Spinal cord (tissue), 10 donors: ENCODE results near the gene RNF8. TPM values are rescaled to one million over a fixed set of nuclear protein-coding genes. Genes with fewer than 3 reads are reported as not detected.
"Not testable (repeated sequence)": the region's sequence is repeated elsewhere in the genome, so short reads cannot be mapped to it uniquely, and the experiment has no call there.

Source experiments
- DNase-seq, 6 donors: peaks; one replicate each; pipeline versions ENCODE4 v3.0.0 to v3.0.0-alpha.2; 2013 to 2015; ENCODE audit warnings: low spot score in 6 of 6, low read depth in 4 of 6
- H3K27ac ChIP-seq: one replicate; pipeline ENCODE4 v1.5.1; 2013; ENCODE audit warnings: low read depth, low read length, control low read depth
- H3K27me3 ChIP-seq: one replicate; pipeline ENCODE4 v1.6.1; 2013; ENCODE audit warnings: low read length; ENCODE audit not compliant: control insufficient read depth, insufficient read depth
- H3K36me3 ChIP-seq: one replicate; pipeline ENCODE4 v1.6.1; 2013; ENCODE audit warnings: low read length; ENCODE audit not compliant: control insufficient read depth, insufficient read depth
- H3K4me1 ChIP-seq: one replicate; pipeline ENCODE4 v1.6.1; 2013; ENCODE audit warnings: low read length; ENCODE audit not compliant: control insufficient read depth, insufficient read depth
- H3K4me3 ChIP-seq: one replicate; pipeline ENCODE4 v1.5.1; 2013; ENCODE audit warnings: low read depth, low read length, control low read depth
- H3K9me3 ChIP-seq: one replicate; pipeline ENCODE4 v1.6.1; 2013; ENCODE audit warnings: low read length; ENCODE audit not compliant: control insufficient read depth, insufficient read depth
- WGBS: methylation state at CpG from one replicate; pipeline ENCODE4 v1.1.5; 2013; ENCODE audit warnings: missing lambda C conversion rate; ENCODE audit not compliant: insufficient coverage; 5-methylcytosine and 5-hydroxymethylcytosine counted together
- long read RNA-seq, 4 donors: transcript quantifications; one replicate each; lab custom pipeline, GENCODE V29; 2026
- polyA plus RNA-seq, 2 donors: library from polyadenylated mRNA; unstranded; fragments of 120-200 nt; gene quantifications; one replicate each; pipeline ENCODE4 v1.2.1, GENCODE V29; 2013; ENCODE audit not compliant: insufficient read length in 2 of 2
- total RNA-seq, 2 donors: library from RNA; depleted of rRNA in 1 of 2; stranded (reverse); fragments of 120-200 nt in 1 of 2; fragments of >200 nt in 1 of 2; gene quantifications; one replicate each; pipeline versions ENCODE4 v1.2.3 to v1.2.4, GENCODE V29; 2013 to 2014
- donor health status: healthy.

RNF8 gene
- total RNA-seq = 10 to 100 TPM; 22.8 to 23.4 TPM
- 10 to 100 TPM; 31.0 TPM for polyA plus RNA-seq
- long read RNA-seq, donor 1, full-length matches to known transcripts = 4 of 12 reads
- long read RNA-seq, donor 1, partial matches to known transcripts = 8 of 12 reads
- long read RNA-seq, donor 1, other reads (novel, unspliced or antisense) = 0 of 12 reads
- long read RNA-seq, donor 2, partial matches to known transcripts = 0 of 1 reads
- long read RNA-seq, donor 2, other reads (novel, unspliced or antisense) = 0 of 1 reads
- long read RNA-seq, donor 3, full-length matches to known transcripts = 1 of 1 reads
- long read RNA-seq, donor 3, partial matches to known transcripts = 0 of 1 reads
- long read RNA-seq, donor 3, other reads (novel, unspliced or antisense) = 0 of 1 reads
- long read RNA-seq, donor 4, full-length matches to known transcripts = 4 of 4 reads
- long read RNA-seq, donor 4, partial matches to known transcripts = 0 of 4 reads
- long read RNA-seq, donor 4, other reads (novel, unspliced or antisense) = 0 of 4 reads

DNA sequence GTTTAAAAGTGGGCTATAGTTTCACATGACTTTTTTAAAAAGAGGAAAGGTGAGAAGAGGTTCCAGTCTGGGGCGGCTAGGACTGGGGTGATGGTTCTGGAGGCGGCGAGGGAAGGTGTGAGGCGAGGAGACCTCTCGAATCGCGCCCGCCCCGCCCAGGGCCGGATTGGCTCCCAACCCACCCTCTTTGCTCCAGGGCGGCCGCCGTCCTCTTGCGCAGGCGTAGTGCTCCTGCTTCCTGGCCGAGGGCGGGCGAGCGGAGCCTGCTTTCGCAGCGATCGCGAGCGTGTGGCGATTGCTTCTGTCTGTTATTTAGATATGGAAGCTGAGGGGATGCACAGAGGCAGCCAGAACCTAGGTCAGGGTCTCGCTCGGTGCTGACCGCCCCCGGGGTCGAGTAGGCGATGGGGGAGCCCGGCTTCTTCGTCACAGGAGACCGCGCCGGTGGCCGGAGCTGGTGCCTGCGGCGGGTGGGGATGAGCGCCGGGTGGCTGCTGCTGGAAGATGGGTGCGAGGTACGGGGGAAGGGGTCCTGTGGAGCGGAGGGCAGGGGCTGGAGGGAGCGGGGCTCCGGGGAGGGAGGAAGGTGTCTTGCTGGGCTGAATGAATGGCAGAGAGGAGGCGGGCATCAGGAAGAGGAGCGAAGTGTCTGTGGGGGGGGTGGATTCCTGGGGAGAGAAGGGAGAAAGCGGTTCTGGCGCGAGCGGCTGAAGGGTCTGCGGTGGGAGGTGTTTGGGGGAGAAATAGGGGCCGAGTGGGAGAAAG is at the start of gene RNF8:
Gene RNF8 (plus strand): TSS at position 223 of the 765 bp plus-strand sequence. CDS start 182 bp downstream, at position 405.
- peak; percentile 56 to 95 (median 76) for DNase-seq
- WGBS = 0% methylated on average over 54 of the region's 54 CpGs
- Histone ChIP-seq H3K9me3 (no peaks in the 10 kb centered on the region), H3K36me3 (no peaks in the 10 kb centered on the region), H3K27ac (peak within 1 kb of the TSS; percentile 61), H3K27me3 (no peaks in the 10 kb centered on the region), H3K4me3 (peak within 1 kb of the TSS; percentile 95), H3K4me1 (peaks cover 6% of the 10 kb centered on the region)

DNA sequence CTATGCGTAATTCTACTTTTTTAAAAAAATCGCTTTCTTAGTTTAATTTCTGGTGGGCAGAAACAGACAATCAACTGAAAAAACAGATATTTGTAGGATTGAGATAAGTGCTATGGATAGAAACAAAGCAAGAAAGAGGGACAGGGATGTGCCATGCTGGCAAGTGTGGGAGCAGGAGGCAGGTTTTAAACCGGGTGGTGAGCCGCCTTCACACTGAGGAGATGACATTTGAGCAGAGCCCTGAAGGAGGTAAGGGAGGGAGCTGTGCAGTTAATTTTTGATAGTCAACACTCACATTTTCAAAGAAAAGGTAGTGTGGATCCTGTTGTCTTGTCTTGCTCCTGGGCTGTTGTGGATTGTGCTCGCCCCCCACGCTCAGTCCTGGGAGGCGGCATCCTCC is 49.0 kb upstream of the RNF8 start:
- Histone ChIP-seq H3K4me3 (no peak overlapping the region), H3K27ac (no peak overlapping the region), H3K9me3 (no peaks in the 10 kb centered on the region), H3K4me1 (peaks cover 12% of the 10 kb centered on the region), H3K36me3 (peaks cover 5% of the 10 kb centered on the region), H3K27me3 (no peaks in the 10 kb centered on the region)
- WGBS = 97% methylated on average over 6 of the region's 7 CpGs
- DNase-seq = no peak

DNA sequence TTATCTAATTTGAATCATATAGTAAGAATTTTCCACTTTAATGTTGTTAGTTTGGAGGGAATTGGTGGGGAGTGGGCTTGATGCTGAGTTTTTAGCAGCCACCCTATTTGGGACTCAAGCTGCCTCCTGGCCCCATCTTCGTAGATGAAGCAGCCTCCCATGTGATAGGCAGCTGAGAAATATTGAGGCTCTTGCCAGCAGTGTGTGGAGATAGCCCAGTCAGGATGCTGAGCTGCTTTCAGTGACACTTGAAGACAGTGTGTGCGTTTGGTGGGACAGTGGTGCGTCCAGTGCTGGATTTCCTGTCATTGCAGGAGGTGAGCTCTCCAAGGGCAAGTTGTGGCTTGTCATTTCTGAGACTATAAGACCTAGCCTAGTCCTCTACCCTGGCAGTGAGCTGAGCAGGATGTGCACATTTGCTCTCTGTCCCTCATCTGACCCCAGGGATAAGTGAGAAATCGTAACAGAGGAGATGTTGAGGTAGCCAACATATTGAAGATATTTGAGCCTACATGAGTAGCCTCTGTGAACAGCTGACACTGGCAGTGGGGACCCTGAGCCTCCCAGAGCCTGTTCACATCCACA is 47.9 kb upstream of the RNF8 start:
- 95% methylated on average over 3 of the region's 4 CpGs for WGBS
- peaks cover 5% of the 10 kb centered on the region for H3K36me3 ChIP-seq
- peaks cover 12% of the 10 kb centered on the region for H3K4me1 ChIP-seq
- H3K27me3 ChIP-seq = no peaks in the 10 kb centered on the region
- DNase-seq = no peak
- no peak overlapping the region for H3K4me3 ChIP-seq
- H3K27ac ChIP-seq = no peak overlapping the region
- H3K9me3 ChIP-seq = no peaks in the 10 kb centered on the region

- WGBS = 90% methylated on average over 2 of the region's 4 CpGs
- Histone ChIP-seq H3K4me1 (peaks cover 15% of the 10 kb centered on the region), H3K36me3 (peaks cover 5% of the 10 kb centered on the region), H3K9me3 (no peaks in the 10 kb centered on the region), H3K4me3 (no peak overlapping the region), H3K27me3 (no peaks in the 10 kb centered on the region), H3K27ac (no peak overlapping the region)
- DNase-seq = no peak
Measured at GRCh38 chr6:37306624-37307222, 47.1 kb upstream of the RNF8 start.

GRCh38 chr6:37307484-37307883 is 46.3 kb upstream of the RNF8 start:
- H3K36me3 ChIP-seq, H3K9me3 ChIP-seq, H3K27me3 ChIP-seq, H3K27ac ChIP-seq, DNase-seq, H3K4me3 ChIP-seq: not testable (repeated sequence)
- 83% methylated on average over 6 of the region's 10 CpGs for WGBS
- peaks cover 15% of the 10 kb centered on the region for H3K4me1 ChIP-seq

DNA sequence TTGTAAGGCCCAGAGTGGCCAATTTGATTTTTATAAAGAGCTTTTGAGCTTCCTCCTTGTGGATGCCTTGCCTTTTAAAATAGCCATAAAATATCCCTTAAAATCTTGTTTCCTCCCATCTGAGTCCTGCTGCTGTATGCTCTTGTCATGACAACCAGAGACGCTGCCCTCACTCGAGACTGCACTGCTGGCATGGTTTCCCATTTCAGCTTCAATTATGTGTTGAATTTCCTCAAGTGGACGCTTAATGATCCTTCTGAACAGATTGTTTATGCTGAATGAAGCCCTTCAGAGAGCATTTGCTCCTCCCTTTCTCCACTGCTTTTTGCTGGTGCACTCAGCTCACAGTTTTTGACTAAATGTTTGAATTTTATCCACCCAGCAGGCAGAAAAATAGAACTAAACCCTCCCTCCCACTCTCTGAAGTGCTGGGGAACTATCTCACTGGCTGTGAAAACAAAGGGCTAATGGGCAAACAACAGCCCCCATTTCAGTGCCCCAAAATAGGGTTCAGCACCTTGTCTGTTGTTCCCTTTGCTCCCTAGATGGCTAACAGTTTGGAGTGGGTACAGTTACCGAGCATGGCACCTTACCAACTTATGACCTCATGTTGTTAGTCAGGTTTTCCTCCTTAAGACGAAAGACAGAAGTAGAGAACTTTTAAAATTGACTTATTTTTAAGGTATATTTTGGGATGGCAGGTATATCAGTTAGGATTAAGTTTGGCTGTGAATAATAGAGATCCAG is 45.5 kb upstream of the RNF8 start:
- Histone ChIP-seq H3K4me1 (peaks cover 15% of the 10 kb centered on the region), H3K36me3 (peaks cover 9% of the 10 kb centered on the region), H3K27ac (peak overlapping the region; percentile 29), H3K9me3 (no peaks in the 10 kb centered on the region), H3K27me3 (no peaks in the 10 kb centered on the region), H3K4me3 (no peak overlapping the region)
- DNase-seq = peak in 4 of 6 donors; percentile 49 to 97 (median 74)
- 7% methylated on average over 3 of the region's 5 CpGs for WGBS

GRCh38 chr6:37309046-37309445 is 44.7 kb upstream of the RNF8 start:
- DNase-seq = no peak

DNA sequence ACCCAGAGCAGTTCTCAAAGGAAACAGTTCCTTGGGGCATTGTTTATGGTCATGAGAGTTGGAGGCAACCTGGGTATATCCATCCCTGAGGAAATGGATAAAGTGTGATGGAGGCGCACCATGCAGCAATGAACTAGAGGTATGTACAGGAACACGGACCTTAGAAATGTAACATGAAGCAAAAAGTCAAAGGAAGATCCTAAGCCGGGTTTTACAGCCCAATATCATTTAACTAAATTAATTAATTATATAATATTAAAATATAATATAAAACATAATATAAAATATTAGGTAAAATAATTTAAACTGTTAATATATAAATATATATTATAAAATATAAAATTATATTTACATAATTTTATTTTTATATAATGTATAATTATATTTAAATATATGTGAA is 44.1 kb upstream of the RNF8 start:
- H3K27me3 ChIP-seq = no peaks in the 10 kb centered on the region
- H3K27ac ChIP-seq = no peak overlapping the region
- no peak for DNase-seq
- H3K4me3 ChIP-seq = no peak overlapping the region
- H3K4me1 ChIP-seq = peaks cover 15% of the 10 kb centered on the region
- peaks cover 18% of the 10 kb centered on the region for H3K36me3 ChIP-seq
- no peaks in the 10 kb centered on the region for H3K9me3 ChIP-seq
- 100% methylated on average over 1 of the region's 3 CpGs for WGBS

More at GRCh38 chr6:37309046-37309445, 44.7 kb upstream of the RNF8 start:
- WGBS = 100% methylated on average over 1 of the region's 1 CpG
- Histone ChIP-seq H3K36me3 (peaks cover 12% of the 10 kb centered on the region), H3K27ac (no peak overlapping the region), H3K9me3 (no peaks in the 10 kb centered on the region), H3K4me1 (peaks cover 15% of the 10 kb centered on the region), H3K27me3 (no peaks in the 10 kb centered on the region), H3K4me3 (no peak overlapping the region)

DNA sequence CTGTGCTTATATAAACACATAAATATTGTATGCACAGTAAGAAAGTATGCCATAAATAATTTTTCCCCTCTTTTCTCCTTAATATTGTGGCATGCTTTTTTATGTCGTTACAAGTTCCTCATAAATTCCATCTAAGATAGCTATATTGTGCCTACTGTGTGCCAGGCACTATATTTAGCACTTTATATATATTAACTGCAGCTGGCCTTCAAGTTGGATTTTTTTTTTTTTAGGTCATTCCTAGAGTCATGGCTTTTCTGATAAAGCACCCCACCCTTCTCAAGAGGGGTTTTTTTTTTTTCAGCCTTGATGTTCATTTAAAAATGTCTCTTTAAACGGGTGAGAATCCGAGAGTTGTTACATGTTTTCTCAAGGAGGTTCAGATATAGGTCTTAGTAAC is 42.8 kb upstream of the RNF8 start:
- no peak overlapping the region for H3K4me3 ChIP-seq
- peaks cover 18% of the 10 kb centered on the region for H3K4me1 ChIP-seq
- no peak for DNase-seq
- H3K9me3 ChIP-seq = no peaks in the 10 kb centered on the region
- H3K36me3 ChIP-seq = peaks cover 27% of the 10 kb centered on the region
- 90% methylated on average over 2 of the region's 3 CpGs for WGBS
- H3K27me3 ChIP-seq = no peaks in the 10 kb centered on the region
- no peak overlapping the region for H3K27ac ChIP-seq
